Endothelial cell of umbilical vein (primary cell): ENCODE measurements around the gene C1orf105. TPM values are rescaled to one million over a fixed set of nuclear protein-coding genes. Genes with fewer than 3 reads are reported as not detected.

Source experiments
- BruUV-seq: library from RNA; stranded (reverse); fragments of 400-500 nt; replicated peaks from 2 replicates; lab custom pipeline; 2021; lab: Mats Ljungman, UMichigan
- CTCF ChIA-PET: fragments of 300-600, 350-600 bp; sonication (Branson Sonifier 250); formaldehyde crosslinking; loops from one replicate; lab custom pipeline; 2021; ENCODE audit warnings: antibody characterized with exemption, inconsistent platforms; lab: Charles Lee
- POLR2A ChIA-PET: fragments of 300-600, 350-600 bp; sonication (Branson Sonifier 250); formaldehyde crosslinking; loops from one replicate; lab custom pipeline; 2021; ENCODE audit warnings: antibody characterized with exemption, inconsistent platforms; lab: Charles Lee
- DNase-seq: peaks from one replicate; pipeline ENCODE4 v3.0.0-alpha.2; 2011; ENCODE audit warnings: low read depth, low spot score
- FAIRE-seq: peaks from 2 replicates; lab custom pipeline; 2011; peaks lifted over from hg19 to GRCh38; lab: Jason Lieb, UNC
- H2AFZ ChIP-seq: 2 replicates; pipeline ENCODE4 v1.6.0; 2012; ENCODE audit warnings: low read depth, low read length, control low read depth, inconsistent platforms
- H3K27ac ChIP-seq: 2 replicates; pipeline ENCODE4 v1.5.1; 2011; ENCODE audit warnings: low read depth, mild to moderate bottlenecking, control low read depth, low read length, moderate library complexity; ENCODE audit not compliant: insufficient read depth
- H3K27me3 ChIP-seq, 2 experiments: 2 replicates each; pipeline versions ENCODE4 v1.6.0 to v1.6.1; 2011; ENCODE audit warnings: low read length in 2 of 2, mixed read lengths in 1 of 2; ENCODE audit not compliant: control insufficient read depth in 2 of 2, insufficient read depth in 2 of 2
- H3K36me3 ChIP-seq, 2 experiments: 2 replicates in 1 of 2; 3 replicates in 1 of 2; pipeline ENCODE4 v1.5.1; 2011; ENCODE audit warnings: low read length in 2 of 2, mild to moderate bottlenecking in 1 of 2, moderate library complexity in 1 of 2; ENCODE audit not compliant: control insufficient read depth in 2 of 2, insufficient read depth in 2 of 2; ENCODE audit errors: extremely low read depth in 1 of 2
- H3K4me1 ChIP-seq: 3 replicates; pipeline ENCODE4 v1.5.1; 2011; ENCODE audit warnings: mild to moderate bottlenecking, low read length; ENCODE audit not compliant: control insufficient read depth, insufficient read depth; ENCODE audit errors: extremely low read depth
- H3K4me2 ChIP-seq: 2 replicates; pipeline ENCODE4 v1.6.1; 2011; ENCODE audit warnings: low read length, control low read depth, mixed read lengths; ENCODE audit not compliant: insufficient read depth
- H3K4me3 ChIP-seq, 3 experiments: fragments of 200-600 bp in 1 of 3; sonication (generic), shearing (Covaris generic) in 1 of 3; replicated peaks in 1 of 3; 2 replicates each; pipeline ENCODE4 v1.5.1; 2011 to 2016; ENCODE audit warnings: control low read depth in 3 of 3, low read length in 3 of 3, mild to moderate bottlenecking in 2 of 3, inconsistent platforms in 1 of 3, low read depth in 1 of 3, moderate library complexity in 1 of 3; ENCODE audit not compliant: insufficient read depth in 1 of 3
- H3K79me2 ChIP-seq: 2 replicates; pipeline ENCODE4 v1.6.0; 2012; ENCODE audit warnings: low read length, inconsistent platforms; ENCODE audit not compliant: control insufficient read depth, insufficient read depth
- H3K9ac ChIP-seq: replicated peaks from 2 replicates; pipeline ENCODE3; 2011; ENCODE audit warnings: low read length, control low read depth; ENCODE audit not compliant: insufficient read depth; ENCODE audit errors: extremely low read depth
- H3K9me1 ChIP-seq: replicated peaks from 3 replicates; pipeline ENCODE4 v1.6.0; 2011; ENCODE audit warnings: mild to moderate bottlenecking, low read length; ENCODE audit not compliant: control insufficient read depth, insufficient read depth; ENCODE audit errors: extremely low read depth
- H3K9me3 ChIP-seq: replicated peaks from 2 replicates; pipeline ENCODE4 v1.5.1; 2012; ENCODE audit warnings: low read length, inconsistent platforms; ENCODE audit not compliant: control insufficient read depth, insufficient read depth
- H4K20me1 ChIP-seq: replicated peaks from 2 replicates; pipeline ENCODE3; 2011; ENCODE audit warnings: mild to moderate bottlenecking, low read length; ENCODE audit not compliant: control insufficient read depth, insufficient read depth; ENCODE audit errors: extremely low read depth
- EZH2 ChIP-seq: IDR thresholded peaks from 2 replicates; pipeline ENCODE4 v1.6.1; 2012; ENCODE audit warnings: borderline replicate concordance, low read depth, mild to moderate bottlenecking, moderate library complexity, low read length, inconsistent platforms; ENCODE audit not compliant: severe bottlenecking
- FOS ChIP-seq: IDR thresholded peaks from 2 replicates; pipeline ENCODE4 v1.6.1; 2011; ENCODE audit warnings: mild to moderate bottlenecking, low read length, moderate library complexity, borderline replicate concordance; ENCODE audit not compliant: insufficient read depth
- GATA2 ChIP-seq: IDR thresholded peaks from 2 replicates; pipeline ENCODE4 v1.7.0; 2011; ENCODE audit warnings: low read depth, mild to moderate bottlenecking, moderate library complexity, mixed read lengths, low read length; ENCODE audit not compliant: insufficient read length, insufficient read depth
- JUN ChIP-seq: IDR thresholded peaks from 2 replicates; pipeline ENCODE4 v1.6.1; 2011; ENCODE audit warnings: borderline replicate concordance, low read depth; ENCODE audit not compliant: insufficient read length, insufficient read depth
- MAX ChIP-seq: IDR thresholded peaks from 2 replicates; pipeline ENCODE4 v1.6.1; 2011; ENCODE audit not compliant: insufficient read depth, insufficient read length
- MYC ChIP-seq: IDR thresholded peaks from one replicate; pipeline ENCODE4 v1.6.1; 2011; ENCODE audit warnings: mild to moderate bottlenecking, low read depth, low read length
- POLR2A ChIP-seq: IDR thresholded peaks from 2 replicates; pipeline ENCODE4 v1.6.1; 2012; ENCODE audit warnings: low read depth, mild to moderate bottlenecking, control low read depth, low read length
- POLR2AphosphoS5 ChIP-seq: IDR thresholded peaks from 2 replicates; pipeline ENCODE4 v1.6.1; 2012; ENCODE audit warnings: low read depth, mild to moderate bottlenecking, control low read depth, low read length, moderate library complexity; ENCODE audit not compliant: insufficient read depth
- dilution Hi-C: fragments of 300-500 bp; cut with MboI; formaldehyde crosslinking; loops from one replicate; pipeline ENCODE4 v1.15.0; 2019; ENCODE audit warnings: low sequenced_read_pairs; ENCODE audit not compliant: extremely low pct_ligation_motif_present
- intact Hi-C: fragments of 100-400 bp; cut with micrococcal nuclease; formaldehyde crosslinking; loops from one replicate; pipeline ENCODE4 v1.10.0; 2022
- polyA plus RNA-seq, 4 experiments: library from polyadenylated mRNA; depleted of rRNA in 3 of 4; stranded (reverse) in 3 of 4; unstranded in 1 of 4; fragments of >200 nt; gene quantifications; 2 replicates each; pipeline versions ENCODE4 v1.2.1 to v1.2.3, GENCODE V29; 2011 to 2012; ENCODE audit warnings: missing spikeins in 1 of 4
- total RNA-seq: library from RNA; stranded (reverse); gene quantifications from 2 replicates; pipeline ENCODE4 v1.2.3, GENCODE V29; 2021
- TF ChIP-seq, protein P1 (sequence below), 2 donors: IDR thresholded peaks; 1 replicate in 1 of 2; 2 replicates in 1 of 2; pipeline ENCODE4 v1.5.1; 2011; ENCODE audit warnings: low read length in 2 of 2, mild to moderate bottlenecking in 2 of 2, moderate library complexity in 2 of 2, control low read depth in 1 of 2, inconsistent platforms in 1 of 2, low read depth in 1 of 2; ENCODE audit not compliant: insufficient read depth in 1 of 2; ENCODE audit errors: extremely low read depth in 1 of 2

C1orf105 gene
- total and polyA plus RNA-seq, 2 donors (not counting 3 experiments of a cell fraction or from before 2014, with no cell fraction given) = not detected

- no peak for TF ChIP-seq MAX
- no peak for TF ChIP-seq POLR2AphosphoS5
- TF ChIP-seq, protein P1, sequence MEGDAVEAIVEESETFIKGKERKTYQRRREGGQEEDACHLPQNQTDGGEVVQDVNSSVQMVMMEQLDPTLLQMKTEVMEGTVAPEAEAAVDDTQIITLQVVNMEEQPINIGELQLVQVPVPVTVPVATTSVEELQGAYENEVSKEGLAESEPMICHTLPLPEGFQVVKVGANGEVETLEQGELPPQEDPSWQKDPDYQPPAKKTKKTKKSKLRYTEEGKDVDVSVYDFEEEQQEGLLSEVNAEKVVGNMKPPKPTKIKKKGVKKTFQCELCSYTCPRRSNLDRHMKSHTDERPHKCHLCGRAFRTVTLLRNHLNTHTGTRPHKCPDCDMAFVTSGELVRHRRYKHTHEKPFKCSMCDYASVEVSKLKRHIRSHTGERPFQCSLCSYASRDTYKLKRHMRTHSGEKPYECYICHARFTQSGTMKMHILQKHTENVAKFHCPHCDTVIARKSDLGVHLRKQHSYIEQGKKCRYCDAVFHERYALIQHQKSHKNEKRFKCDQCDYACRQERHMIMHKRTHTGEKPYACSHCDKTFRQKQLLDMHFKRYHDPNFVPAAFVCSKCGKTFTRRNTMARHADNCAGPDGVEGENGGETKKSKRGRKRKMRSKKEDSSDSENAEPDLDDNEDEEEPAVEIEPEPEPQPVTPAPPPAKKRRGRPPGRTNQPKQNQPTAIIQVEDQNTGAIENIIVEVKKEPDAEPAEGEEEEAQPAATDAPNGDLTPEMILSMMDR (IDR thresholded peaks at IDR 0.05; ENCODE audit: extremely low read depth in 1 of 2, insufficient read depth in 1 of 2, low read depth in 1 of 2, low read length in 2 of 2) = no peak
- TF ChIP-seq EZH2 = no peak
- TF ChIP-seq MYC = no peak
- TF ChIP-seq POLR2A = no peak
- no peak for TF ChIP-seq FOS
- TF ChIP-seq GATA2 = no peak
- TF ChIP-seq JUN = no peak
- intact Hi-C loops (loop anchor here (1.0 to 2.0 kb wide), 10 partner anchors 42 to 398 kb away; no protein-coding TSS in a partner anchor), dilution Hi-C loops (loop anchor here (25.0 kb wide), 1 partner anchor 388 kb away; no protein-coding TSS in a partner anchor)
- no TSS peak for BruUV-seq
- H4K20me1 ChIP-seq = no peaks in the 10 kb centered on the region
- H3K9me3 ChIP-seq = no peaks in the 10 kb centered on the region
- H3K36me3 ChIP-seq = no peaks in the 10 kb centered on the region
- no peak for FAIRE-seq
- H3K9me1 ChIP-seq = no peaks in the 10 kb centered on the region
- H2AFZ ChIP-seq = peak overlapping the region; percentile 67
- no peaks in the 10 kb centered on the region for H3K79me2 ChIP-seq
- CTCF ChIA-PET = interaction anchor here (0.7 to 6.1 kb wide), 70 partner anchors 9 to 599 kb away, joined by 3 to 142 read pairs (median 5); partner anchors contain the start of gene C1orf105
- no peak for DNase-seq
- H3K4me1 ChIP-seq = peaks cover 23% of the 10 kb centered on the region
- POLR2A ChIA-PET = interaction anchor here (0.7 to 0.8 kb wide), 2 partner anchors 133 to 398 kb away, joined by 3 read pairs; no protein-coding TSS in a partner anchor
- H3K4me2 ChIP-seq = no peak overlapping the region
- no peak overlapping the region for H3K27ac ChIP-seq
- H3K4me3 ChIP-seq = no peak overlapping the region
- no peaks in the 10 kb centered on the region for H3K27me3 ChIP-seq
- no peak overlapping the region for H3K9ac ChIP-seq
These were observed 20.4 kb upstream of the C1orf105 start for GRCh38 chr1:172399756-172400721.
